HG02970 (cell line): ENCODE data around the gene MED12L.
A peak's percentile ranks its signal among the peaks of the same experiment; 100 is the strongest.
"Not testable (repeated sequence)": the region's sequence is repeated elsewhere in the genome, so short reads cannot be mapped to it uniquely, and the experiment has no call there.

Source experiments
- ATAC-seq: cut with Tn5 transposase; IDR thresholded peaks from one replicate; pipeline ENCODE4 v1.9.1; 2021; ENCODE audit warnings: mild to moderate bottlenecking, moderate library complexity, moderate number of reproducible peaks; ENCODE audit not compliant: unreplicated experiment, low FRiP score

The MED12L gene

DNA sequence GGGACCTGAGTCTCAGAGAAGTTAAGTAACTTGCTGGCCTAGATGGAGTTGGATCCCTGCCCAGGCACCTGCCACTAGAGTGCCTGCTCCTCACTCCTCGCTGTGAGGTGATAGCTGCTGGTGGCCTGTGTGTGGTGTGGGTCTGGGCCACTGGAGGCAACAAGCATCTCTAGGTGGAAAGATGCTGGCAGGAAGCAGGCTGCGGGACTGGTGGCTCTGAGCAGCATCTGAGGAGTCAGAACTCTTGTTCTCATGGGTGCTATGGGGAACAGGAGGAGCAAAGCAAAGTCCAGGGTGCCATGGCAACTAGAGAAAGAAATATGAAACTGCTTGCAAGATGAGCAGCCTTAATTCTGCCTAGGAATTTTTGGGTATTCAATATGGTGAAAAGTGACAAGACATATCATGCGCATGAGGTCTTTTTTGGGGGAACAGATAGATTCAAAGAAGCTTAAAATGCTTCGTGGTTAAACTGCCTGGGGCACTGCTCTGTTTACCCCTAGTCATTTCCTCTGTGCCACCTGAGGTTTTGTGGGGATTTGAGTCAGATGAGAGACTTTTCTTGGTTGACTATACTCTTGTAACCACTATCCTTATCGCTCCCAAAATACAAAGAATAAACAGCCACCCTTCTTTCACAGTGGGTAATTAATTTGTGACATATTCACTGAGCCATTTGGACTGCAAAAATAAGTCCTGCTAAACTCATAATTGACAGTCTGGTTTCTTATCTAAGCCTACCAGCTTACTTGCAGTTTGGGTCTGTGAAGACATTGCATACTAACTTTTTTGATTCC lies 50.3 kb downstream of the MED12L start:
- ATAC-seq = no peak

DNA sequence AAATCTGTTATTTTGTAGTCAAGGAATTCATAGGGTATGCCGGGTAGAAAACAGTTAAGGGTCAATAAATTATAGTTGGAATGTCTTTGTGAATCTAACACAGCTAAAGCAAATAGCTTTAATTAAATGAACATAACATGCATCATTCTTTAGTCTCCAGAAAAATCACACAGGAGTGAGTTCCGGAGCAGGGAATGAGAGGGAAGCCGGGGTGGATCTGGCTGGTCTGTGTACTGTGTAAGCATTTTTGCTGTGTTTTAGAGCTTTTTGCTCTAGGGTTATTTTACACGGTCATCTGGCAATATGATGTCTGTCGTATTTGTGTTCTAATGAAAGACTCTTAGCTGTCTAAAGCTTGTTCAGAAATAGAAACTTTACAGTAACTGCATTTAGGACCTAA lies 57.5 kb downstream of the MED12L start:
- ATAC-seq = no peak

DNA sequence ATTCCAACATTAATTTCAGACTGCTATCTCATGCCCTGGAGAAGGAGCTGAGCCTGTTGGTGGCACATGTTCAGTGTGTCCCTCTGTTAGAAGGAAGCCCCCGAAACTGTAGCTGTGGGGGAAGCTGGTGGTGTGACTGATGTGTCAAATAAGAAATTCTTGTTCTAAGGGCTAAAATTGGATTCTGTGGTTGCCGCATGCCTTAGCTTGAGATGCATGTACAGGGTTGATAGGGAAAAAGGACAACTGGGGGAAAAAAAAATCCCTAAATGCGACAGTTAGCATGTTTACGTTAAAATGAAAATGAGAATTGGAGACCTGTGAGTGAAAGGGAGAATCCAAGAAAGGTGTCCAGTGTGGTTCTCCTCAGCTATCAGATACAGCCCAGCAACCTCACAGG lies 58.6 kb downstream of the MED12L start:
- ATAC-seq = no peak

DNA sequence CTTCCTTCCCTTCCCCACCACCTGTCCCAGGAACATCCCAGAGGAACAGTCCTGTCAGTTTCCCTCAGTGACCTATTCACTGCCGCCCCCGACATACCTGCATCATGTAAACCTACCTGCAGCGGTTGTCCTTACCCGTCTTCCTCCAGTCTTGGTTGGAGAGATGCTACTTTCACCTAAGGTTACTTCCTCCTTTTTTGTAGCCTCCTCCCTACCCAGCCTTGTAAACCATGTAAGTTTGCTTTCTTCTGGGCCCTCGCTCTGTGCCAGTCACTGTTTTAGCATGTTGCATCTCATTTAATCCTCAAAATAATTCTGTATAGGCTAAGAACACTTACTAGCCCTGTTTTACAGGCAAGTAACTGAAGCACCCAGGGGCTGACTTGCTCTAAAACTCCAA lies 59.3 kb downstream of the MED12L start:
- no peak for ATAC-seq

DNA sequence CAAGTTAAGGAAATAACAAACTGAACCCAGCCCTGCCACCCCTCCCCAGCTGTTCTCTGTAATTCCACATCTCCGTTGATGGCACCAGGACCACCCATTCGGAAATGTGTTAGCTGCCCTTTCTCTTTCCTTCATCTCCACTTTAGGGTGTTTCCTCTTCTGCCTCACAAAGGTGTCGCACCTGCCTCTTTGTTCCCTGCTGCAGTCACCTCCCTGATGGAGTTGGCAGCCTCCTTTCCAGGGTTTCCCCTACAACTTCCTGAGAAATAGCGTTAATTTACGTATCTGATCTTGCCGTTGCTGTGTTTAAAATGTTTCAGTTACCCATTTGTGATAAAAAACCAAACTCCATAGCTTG lies 60.2 kb downstream of the MED12L start:
- ATAC-seq = no peak

DNA sequence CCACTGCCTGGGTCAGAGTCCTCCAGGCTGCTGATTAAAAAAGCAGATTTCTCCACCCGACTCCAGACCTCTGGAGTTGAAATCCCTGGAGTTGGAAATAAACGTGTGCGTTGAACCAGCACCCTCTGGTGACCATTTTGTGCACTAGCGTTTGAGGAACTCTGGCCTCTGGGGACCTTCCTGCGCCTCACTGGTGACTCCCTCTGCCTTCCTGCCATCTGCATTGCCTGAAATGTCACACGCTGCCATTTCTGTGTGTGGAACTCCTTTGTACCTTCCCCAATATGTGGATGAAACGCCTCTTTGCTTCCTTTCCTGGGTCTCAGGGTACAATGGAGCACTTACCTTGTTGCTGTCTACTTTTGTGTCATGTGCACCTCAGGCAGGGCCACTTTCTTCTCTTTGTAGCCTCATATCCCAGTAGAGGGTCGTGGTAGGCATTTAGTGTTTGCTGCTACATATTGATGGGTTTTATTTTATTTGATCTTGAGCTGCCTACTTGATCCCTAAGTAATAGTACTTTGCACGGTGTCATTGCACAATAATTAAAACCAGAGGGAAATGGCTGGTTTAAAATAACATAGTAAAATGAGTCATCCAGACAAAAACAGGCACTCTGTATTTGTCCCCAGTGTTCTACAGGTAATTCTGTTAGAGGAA lies 60.7 kb downstream of the MED12L start:
- peak; percentile 73 for ATAC-seq

DNA sequence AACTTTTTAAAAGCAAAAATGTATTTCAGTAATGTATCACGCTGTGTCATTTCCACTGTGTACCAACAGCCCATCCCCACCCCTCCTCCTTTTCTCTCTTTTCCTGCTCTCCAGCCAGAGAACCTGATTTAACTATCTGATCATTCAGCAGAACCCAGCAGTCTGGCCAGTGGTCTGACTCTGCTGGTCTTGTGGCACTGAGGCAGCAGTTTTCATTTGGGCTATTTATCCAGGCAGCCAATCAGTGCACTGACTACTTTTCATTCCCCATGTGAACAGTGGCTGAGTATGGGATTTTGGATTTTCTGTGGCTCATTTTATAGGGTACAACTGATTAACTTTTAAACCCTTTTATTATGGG lies 61.2 kb downstream of the MED12L start:
- no peak for ATAC-seq

DNA sequence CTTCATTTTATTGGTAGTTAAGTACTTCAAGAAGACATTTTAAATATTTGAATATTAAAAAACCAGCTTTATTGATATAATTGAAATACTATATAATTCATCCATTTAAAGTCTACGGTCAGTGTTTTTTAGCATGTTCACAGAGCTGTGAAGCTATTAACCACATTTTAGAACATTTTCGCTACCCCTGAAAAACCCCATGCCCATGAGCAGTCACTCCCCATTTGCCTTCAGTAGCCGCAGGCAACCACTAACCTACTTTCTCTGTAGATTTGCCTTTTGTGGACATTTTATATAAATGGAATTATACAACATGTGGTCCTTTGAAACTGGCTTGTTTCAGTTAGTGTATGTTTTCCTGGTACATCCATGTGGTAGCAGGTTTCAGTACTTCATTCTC lies 61.8 kb downstream of the MED12L start:
- ATAC-seq = no peak

DNA sequence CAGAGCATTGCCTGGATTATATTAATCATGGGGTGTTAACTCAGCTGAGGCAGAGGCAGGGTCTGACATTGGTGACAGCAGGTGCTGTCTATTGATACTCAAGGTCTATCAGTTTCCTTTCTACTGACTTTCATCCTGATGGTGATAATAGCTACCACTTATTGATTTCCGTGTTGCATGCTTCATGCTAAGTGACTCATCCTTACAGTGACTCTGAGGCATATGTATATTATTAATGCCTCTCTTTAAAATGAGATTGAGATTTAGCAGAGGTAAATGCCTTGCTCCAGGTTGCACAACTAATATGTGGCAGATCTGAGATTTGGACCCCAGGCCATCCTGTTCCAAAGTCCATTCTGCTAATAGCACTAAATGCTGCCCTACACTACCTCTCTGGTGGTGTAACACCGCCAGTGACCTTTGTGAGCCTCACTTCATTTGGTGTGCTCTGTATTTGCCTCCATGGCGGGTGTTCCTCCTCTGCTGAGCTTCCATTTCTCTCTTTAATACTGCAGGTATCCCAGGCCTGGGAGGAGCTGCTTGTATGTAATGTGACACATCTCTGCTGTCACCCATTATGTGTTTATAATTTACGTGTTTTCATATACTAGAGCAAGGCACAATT lies 67.1 kb downstream of the MED12L start:
- no peak for ATAC-seq

DNA sequence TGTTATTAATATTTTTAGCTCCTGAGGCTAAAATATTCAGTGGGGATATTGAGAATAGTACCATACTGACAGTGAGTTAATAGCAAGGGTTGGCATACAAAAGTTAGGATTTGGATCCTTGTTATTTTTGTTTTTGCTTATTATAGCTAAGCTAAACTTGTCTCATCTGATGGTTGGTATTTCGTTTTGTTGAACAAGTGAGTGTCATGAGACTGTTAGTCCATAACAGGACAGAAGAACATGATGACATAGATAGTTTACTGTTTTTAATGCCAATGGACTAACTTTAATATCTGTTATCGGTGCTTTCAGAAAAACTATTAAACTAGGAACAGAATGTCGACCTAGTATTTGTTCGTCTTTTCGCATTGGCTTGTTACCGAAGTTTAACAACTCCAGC lies 69.1 kb downstream of the MED12L start:
- no peak for ATAC-seq

DNA sequence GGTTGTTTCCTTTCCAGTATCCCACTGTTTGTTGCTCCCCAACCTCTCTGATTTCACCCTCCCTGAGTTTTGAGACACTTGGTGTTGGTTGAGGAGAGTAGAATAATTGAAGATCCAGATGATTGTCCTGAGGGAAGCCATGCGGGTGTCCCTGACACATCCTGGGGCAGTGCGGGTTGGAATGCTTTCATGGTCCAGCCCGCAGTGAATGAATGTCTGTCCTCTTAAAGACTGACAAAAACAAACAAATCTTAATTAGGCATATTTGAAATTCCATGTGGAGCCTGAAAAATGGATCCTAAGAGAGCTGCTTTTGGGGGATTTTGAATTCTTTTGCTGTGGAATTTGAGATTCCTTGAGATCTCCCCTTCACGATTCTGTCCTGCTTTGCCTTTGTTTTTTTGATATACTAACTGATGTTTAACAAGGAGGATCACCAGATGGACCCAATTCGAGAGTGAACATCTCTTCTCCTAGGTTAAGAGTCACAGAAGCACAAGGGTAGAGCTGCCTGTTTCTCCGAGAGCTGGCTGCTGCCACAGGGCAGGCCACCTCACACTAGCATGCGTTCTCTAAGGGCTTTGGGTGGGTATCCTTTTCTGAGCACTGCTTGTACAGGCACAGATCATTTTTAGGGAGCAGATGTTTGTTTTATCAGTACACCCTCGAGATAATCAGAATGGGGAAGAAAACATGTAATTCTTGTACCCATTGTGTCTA lies 70.1 kb downstream of the MED12L start:
- no peak for ATAC-seq

DNA sequence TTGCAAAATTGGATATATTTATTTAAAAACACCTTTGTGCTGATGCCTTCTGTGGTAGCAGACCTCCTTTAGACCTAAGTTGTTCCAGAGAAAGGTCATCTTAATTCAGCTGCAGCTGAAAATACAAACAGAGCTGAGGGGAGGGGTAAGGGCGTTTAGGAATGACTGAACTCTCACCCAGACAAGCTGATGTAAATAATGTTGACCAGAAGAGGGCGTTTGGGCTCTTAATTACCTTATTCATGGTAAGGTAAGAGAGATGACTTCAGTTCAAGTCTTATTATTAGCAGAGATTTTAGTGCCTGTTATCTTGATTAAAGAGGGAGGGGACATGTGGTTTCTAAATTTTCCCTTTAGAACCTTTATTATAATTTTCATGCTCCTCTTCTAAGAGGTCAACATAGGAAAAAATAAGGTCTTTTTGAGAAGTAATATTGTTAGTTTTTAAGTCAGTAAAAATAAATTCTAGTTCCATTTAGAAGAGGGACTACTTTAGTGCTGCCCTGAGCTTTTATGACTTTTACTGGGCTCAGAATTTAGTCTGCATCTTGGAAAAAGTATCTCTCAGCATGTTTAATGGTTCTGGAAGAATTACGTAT lies 71.3 kb downstream of the MED12L start:
- peak; percentile 56 for ATAC-seq

DNA sequence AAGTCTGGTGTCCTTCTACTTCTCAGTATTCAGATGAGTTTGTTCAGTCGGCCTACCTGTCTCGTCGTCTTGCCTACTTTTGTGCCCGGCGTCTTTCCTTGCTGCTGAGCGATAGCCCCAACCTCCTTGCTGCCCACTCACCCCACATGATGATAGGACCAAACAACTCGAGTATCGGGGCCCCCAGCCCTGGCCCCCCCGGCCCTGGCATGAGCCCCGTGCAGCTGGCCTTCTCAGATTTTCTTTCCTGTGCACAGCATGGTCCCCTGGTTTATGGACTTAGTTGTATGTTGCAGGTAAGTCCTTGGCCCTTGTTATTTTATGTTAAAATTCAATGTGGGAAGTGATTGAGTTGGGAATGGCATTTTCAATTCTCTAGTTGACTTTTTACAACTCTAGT lies 74.3 kb downstream of the MED12L start:
- ATAC-seq = no peak

DNA sequence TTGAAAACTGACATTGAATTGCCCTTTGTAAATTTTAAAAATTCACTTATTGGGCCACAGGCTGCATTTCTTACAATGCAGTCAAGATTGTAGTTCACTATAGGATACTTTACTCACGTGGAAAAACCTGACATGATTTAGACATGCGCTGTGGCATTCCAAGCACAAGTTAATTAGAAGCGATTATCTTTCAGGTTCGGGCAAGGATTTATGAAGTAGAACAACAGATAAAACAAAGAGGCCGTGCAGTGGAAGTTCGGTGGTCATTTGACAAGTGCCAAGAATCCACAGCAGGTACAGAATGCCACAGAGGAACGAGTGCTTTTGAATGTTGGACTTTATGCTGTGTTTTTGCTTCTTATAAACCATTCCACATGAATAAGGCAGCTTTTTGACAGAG lies 79.8 kb downstream of the MED12L start:
- ATAC-seq = no peak

DNA sequence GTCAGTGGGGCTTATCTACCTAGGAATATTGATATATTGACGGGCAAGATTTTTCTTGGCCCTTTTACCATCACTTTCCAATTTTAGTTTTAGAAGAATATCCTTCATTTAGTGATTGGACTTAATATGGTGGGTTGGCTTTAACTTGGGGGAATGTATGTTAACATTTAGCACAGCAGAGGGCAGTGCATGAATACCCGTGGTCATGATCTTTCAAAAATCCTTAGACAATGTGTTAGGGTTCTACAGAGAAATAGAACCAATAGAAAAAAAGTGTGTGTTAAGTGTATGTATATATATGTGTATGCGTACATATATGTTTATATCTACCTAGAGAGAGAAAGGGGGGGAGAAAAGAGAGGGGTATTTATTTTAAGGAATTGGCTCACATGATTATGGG lies 80.7 kb downstream of the MED12L start:
- ATAC-seq = no peak

DNA sequence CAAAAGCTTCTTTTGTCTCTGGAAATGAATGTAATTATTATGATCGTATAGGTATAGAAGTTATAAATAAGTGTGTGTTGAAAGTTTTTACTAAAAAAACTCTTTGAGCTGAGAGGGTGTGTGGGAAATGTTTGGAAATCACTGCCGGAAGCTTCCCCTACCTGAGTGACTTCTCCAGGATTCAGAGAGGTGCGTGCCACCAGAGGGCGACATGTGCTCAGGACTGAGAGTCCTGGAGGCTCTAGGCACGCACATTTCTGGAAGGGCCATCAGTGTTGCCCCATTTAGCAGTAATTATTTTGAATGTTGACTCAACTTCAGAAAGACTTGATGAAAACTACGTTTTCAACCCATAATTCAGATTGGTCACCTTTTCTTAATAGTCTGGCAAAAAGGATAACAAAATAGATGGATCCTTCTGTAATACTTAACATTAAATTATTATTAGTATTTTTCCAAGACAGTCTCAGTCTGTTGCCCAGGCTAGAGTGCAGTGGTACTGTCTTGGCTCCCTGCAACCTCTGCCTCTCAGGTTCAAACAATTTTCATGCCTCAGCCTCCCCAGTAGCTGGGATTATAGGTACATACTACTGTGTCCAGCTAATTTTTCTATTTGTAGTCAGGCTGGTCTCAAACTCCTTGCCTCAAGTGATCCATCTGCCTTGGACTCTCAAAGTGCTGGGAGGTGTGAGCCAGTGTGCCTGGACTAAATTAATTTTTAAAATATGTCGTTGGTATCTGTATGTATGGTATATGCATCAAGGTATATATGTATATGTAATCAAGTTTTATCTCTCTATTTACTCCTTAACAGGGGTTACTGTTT lies 83.0 kb downstream of the MED12L start:
- no peak for ATAC-seq

DNA sequence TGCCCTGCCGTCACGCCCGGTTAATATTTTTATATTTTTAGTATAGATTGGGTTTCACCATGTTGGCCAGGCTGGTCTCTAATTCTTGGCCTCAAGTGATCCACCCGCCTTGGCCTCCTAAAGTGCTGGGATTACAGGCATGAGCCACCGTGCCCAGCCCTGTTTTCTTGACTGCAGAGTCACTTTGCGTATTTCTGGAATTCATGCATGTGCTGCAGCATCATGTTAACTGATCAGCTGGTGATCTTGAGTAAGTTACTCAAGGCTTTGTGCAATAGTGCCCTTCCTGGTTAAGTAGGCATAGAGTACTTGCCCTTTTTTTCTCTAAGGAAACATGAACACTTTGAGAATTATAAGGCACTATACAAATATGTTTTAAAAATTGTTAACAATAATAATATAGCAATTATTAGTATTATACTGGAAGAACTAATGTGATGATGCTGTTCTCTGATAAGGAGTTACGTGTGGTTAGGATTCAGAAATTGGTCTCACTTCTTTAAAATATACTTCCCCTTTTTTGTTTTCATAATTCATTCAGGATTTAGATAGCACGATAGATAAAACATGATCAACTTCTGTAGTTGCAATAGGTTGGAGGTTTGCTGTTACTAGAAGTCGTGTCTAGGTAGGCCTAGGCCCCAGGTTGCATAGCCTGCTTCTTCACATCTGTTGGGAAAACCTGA lies 83.9 kb downstream of the MED12L start:
- no peak for ATAC-seq

DNA sequence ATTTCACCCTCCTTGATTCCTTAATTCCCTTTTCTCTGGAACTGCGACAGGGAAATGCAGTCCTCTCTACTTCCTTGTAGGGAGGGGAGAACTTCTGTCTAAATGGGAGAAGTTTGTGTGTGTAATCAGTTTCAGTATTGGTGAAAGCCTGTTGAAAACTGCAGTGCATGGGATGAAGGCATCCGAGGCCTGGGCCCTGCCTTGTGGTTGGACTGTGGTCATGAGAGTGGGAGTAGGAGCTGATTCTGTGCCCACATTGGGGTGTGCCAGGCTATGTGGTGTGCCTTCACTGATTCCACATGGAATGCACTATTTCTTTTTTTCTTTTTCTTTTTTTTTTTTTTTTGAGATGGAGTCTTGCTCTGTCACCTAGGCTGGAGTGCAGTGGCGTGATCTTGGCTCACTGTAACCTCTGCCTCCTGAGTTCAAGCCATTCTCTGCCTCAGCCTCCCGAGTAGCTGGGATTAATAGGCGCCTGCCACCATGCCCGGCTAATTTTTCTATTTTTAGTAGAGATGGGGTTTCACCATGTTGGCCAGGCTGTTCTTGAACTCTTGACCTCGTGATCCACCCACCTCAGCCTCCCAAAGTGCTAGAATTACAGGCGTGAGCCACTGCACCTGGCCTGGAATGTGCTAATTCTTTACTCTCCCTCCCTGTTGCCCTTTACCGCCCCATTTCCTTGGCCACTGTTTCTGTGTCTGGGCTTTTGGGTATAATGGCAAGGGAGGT lies 84.7 kb downstream of the MED12L start:
- ATAC-seq = not testable (repeated sequence)
